MM.1S (cell line): ENCODE data around the gene PRKD3.
A peak's percentile ranks its signal among the peaks of the same experiment; 100 is the strongest.

ENCODE experiments used
- EZH2 ChIP-seq: fragments of 300-600 bp; sonication (generic); optimal IDR thresholded peaks from 2 replicates; pipeline ENCODE3; 2017; ENCODE audit warnings: low read depth, mild to moderate bottlenecking, antibody characterized with exemption, low read length, mixed read lengths
- TF ChIP-seq, protein P1 (sequence below): fragments of 300-600 bp; sonication (generic); IDR thresholded peaks from 2 replicates; pipeline ENCODE4 v1.5.1; 2016; ENCODE audit warnings: antibody characterized with exemption, low read length, mixed read lengths

DNA sequence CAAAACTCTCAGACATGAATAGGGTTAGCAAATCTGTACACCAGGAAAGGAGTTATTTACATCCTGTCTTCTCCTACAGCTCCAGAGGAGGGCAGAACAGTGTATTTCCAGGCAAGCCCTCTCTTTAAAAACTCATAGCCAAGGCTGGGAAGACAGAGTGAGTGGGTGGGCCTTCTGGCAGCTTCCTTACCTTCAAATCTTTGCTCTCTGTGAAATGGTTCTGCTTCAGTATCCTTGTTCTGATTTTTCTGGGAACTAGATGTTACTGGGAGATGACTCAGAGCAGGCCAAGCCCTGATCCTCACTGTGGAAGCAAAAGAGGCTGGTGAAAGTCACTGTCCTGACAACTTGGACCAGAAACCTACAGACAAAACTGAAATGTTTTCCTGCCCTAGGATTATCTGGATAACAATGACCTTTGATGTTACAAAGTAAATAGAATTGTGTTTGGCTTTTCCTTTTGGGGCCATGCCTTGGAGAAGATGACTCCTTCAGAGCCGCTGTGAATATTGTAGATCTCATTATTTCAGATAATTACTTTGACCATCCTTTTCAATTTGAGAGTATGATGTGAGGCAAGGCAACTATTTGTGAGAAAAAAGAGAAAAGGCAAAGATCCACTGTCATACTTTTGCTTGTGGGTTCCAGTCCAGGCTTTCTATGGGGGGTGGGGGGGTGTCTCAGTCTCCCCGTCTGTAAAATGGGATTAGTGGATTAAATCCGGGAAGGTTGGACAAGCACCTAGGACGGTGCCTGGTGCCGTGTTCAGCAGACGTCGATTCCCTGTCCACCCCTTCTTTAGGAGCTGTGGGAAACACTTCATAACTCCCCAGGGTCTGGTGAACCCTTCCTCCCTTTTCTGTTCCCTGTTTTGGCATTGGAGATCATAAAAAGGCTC is 19.2 kb upstream of the PRKD3 start:
- TF ChIP-seq, protein P1, sequence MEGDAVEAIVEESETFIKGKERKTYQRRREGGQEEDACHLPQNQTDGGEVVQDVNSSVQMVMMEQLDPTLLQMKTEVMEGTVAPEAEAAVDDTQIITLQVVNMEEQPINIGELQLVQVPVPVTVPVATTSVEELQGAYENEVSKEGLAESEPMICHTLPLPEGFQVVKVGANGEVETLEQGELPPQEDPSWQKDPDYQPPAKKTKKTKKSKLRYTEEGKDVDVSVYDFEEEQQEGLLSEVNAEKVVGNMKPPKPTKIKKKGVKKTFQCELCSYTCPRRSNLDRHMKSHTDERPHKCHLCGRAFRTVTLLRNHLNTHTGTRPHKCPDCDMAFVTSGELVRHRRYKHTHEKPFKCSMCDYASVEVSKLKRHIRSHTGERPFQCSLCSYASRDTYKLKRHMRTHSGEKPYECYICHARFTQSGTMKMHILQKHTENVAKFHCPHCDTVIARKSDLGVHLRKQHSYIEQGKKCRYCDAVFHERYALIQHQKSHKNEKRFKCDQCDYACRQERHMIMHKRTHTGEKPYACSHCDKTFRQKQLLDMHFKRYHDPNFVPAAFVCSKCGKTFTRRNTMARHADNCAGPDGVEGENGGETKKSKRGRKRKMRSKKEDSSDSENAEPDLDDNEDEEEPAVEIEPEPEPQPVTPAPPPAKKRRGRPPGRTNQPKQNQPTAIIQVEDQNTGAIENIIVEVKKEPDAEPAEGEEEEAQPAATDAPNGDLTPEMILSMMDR: peak; percentile 55
- TF ChIP-seq EZH2: no peak
